Activated CD4-positive, CD25-positive, alpha-beta regulatory T cell (primary cell): Measurements from ENCODE around the gene RERE.

Experiments used
- DNase-seq, 4 experiments: peaks; one replicate each; lab custom pipeline; 2025; lab: John Stamatoyannopoulos, UW

The RERE gene

GRCh38 chr1:8540971-8541370 lies 276.5 kb downstream of the RERE start:
- no peak for DNase-seq

DNA sequence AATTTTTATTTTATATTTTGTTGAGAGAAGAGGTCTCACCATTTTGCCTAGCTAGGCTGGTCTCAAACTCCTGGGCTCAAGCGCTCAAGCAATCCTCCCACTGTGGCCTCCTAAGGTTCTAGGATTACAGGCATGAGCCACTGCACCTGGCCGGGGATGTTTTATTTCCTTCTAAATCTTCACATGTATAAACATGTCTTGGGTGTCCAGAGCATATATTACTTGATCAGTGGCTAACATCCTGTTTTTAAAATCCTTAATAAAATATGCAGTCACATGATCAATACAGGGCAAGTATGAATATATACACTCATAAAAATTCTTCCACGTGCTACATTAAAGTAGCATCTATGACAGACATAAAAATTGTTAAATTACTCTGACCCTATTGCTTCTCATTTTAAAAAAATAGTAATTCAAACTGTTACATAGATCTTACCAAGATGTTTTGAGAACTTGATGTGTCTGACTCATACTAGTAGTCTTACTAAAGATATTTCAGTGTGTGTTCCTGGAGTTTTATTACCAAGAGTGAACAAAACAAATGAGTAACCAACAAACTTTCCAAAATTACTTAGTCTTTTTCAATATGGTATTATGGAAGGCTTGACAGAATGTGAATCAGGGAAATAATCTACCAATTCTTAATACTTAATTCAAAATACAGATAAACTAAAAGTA lies 277.0 kb downstream of the RERE start:
- DNase-seq, result no peak

DNA sequence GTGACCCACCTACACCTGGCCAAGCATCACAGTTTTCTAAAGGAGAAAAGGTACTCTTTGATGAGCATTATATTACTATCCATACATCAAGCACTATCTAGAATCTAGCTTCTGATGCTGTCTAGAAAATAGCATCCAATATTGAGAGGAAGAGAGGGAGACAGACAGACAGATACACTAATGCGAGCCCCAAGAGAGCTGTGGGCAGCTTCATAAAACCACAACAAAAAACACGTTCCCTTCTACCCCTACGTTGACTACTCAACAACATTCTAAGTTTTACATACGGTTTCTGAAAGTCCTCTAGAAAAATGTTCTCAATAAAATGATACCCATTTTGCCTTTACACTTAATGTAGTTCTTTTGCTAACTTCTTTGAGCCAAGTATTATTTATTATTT lies 277.8 kb downstream of the RERE start:
- no peak for DNase-seq

- no peak for DNase-seq
Observed at GRCh38 chr1:8538502-8538901, 278.9 kb downstream of the RERE start.

DNA sequence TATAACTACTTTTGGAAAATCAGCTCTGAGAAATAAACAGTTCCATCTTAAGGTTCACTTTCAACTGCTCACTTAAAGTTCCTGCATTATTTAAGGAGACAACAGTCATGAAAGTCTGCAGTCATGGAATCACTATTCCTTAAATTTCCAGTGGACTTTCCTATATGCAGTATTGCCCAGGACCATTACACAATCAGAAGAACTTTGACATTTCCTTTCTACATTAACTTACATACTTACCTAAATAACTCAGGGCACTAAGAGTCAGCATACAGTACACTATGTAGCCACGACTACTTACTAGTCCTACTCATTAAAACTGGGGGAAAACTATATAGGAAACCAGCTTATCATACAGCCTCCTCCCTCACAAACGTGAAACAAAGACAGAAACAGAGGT lies 279.4 kb downstream of the RERE start:
- DNase-seq, result no peak

DNA sequence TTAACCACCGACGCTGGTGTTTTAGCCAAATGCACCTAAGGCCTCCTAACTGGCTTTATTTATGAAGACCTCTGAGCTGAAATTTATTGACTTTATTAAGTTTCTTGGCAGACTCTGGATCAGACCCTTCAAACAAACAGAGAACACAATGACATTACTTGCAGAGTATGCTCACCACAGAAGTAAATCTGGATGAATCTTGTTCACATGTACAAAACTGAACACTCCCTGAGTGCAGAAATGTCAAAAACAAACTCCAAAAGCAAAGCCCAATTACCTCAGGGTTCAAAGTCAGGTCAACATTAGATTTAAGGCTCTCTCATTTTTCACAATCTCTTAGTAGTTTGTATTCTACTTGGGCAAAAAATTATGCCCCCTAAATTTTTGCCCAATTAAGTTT lies 280.9 kb downstream of the RERE start:
- DNase-seq, result no peak

GRCh38 chr1:8533907-8534306 lies 283.5 kb downstream of the RERE start:
- no peak for DNase-seq

GRCh38 chr1:8533124-8533523 lies 284.3 kb downstream of the RERE start:
- DNase-seq, result no peak

- DNase-seq, result no peak
Observed at GRCh38 chr1:8529901-8530300, 287.5 kb downstream of the RERE start.

- DNase-seq, result no peak
Observed at GRCh38 chr1:8527941-8528340, 289.5 kb downstream of the RERE start.

GRCh38 chr1:8525558-8526275 lies 291.7 kb downstream of the RERE start:
- DNase-seq, result peak; percentile 15 to 47 (median 27)

GRCh38 chr1:8525216-8525557 lies 292.3 kb downstream of the RERE start:
- no peak for DNase-seq

DNA sequence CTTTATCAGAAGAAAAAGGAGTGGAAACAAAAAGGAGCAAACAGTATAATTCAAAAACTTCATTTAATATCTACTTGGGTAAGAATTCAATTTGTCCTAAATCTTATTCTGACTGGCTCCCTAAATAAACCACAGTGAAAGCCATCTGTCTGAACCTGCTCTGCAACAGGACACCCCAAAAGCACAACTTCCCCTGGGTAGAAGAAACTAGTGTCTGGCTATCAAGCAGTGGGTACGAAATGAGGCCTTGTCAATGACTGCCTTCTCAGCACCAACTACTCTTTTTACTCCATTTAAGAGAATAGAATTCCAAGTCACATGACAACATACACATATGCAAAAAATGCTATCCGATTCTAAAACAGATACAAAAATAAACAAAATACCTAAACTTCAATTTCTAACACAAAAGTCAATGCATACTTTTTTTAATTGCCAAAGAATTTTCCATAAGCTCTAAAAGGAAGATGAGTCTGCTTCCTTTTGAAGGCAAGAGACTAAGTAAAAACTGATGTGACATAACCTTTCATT lies 292.7 kb downstream of the RERE start:
- no peak for DNase-seq

GRCh38 chr1:8523666-8524206 lies 293.7 kb downstream of the RERE start:
- DNase-seq, result no peak

GRCh38 chr1:8520483-8520966 lies 296.9 kb downstream of the RERE start:
- DNase-seq, result no peak

- no peak for DNase-seq
Observed at GRCh38 chr1:8519167-8519566, 298.3 kb downstream of the RERE start.

- no peak for DNase-seq
Observed at GRCh38 chr1:8518490-8518801, 299.0 kb downstream of the RERE start.

DNA sequence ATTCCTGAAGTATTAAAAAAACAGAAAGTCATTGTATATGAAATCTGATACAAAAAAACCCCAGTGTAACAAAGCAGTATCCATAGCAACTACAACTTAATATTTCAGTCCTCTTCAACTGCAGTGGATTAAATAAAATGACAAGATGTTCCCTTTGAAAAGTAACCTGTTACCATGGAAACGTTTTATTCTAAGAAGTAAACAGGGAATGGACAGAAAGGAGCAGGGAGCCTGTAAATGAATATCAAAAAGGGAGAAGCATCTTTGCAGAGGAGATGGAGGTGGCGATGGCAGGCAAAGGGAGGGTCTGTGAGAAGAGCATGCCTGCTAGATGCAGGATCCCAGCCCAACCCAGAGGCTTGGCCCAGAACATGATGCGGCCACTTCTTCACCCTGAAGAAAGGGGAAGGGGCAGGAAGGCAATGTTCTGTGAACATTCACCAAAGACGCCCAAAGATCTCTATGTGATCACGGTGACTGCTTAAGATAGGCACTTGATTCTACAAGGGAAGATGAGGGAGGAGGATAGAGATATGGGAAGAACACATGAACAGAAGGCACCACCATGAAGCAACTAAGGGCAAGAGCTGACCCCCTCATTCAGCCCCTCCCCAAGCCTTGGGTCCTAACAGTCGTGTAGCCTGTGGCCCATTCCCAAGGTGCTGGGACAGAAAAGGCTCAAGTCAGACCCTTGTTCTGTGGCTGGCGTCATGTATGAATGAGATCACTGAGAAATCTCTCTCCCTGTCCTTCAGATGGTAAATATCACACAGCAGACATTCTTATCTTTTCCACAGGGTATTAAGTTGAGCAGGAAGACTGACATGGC lies 299.6 kb downstream of the RERE start:
- DNase-seq, result no peak

- no peak for DNase-seq
Observed at GRCh38 chr1:8516793-8517556, 300.5 kb downstream of the RERE start.

DNA sequence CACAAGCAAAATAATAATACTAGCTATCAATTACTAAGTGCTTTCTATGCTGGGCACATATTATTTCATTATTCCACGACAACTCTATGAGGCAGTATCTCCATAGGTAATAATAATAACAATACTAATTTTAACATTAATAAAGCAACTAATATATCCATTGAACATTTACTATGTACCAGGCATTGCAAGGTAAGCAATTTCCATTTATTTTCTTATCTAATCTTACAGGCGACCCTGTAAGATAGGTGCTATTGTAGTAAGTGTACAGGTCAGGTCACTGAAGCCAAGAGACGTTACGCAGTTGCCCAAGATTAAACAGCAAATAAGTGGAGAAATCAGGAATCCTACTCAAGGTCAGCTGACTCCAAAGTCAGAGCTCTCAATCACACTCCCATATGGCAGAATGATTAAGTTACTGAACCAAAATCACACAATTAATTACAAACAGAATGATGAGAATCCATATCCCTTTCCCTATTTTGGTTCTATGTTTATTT lies 301.1 kb downstream of the RERE start:
- no peak for DNase-seq

DNA sequence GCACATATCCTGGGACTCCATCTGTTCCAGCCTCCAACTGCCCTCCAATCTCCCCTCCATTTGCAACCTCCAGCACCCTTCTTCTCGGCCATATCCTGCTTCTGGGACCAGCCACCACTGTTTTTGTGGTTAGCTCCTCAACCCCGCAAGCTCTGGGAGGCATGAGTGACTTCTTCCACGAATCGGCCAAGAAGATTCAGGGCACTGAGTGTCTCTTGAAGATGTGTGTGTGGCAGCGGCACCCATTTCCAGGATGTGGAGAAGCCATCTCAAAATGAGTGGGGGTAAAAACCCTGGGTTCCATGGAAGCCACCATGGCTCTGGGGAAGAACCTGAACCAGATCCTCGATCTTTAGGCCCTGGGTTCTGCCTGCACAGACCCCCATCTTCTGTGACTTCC lies 304.9 kb downstream of the RERE start:
- DNase-seq, result no peak
